NCI-H146 treated with DMSO at 0.1 percent for 48 hours (cell line): ENCODE results near the gene MEIOSIN.
"Not testable (repeated sequence)": the region's sequence is repeated elsewhere in the genome, so short reads cannot be mapped to it uniquely, and the experiment has no call there.

Experiments used
- DNase-seq: peaks from one replicate; lab custom pipeline; 2025; ENCODE audit not compliant: unreplicated experiment; lab: John Stamatoyannopoulos, UW

Gene MEIOSIN

GRCh38 chr19:45733160-45733810, at the start of gene MEIOSIN:
Gene MEIOSIN, plus strand, starts transcription at chr19:45733439. Its CDS starts 1,938 bp downstream, at chr19:45735377.
- no peak for DNase-seq

GRCh38 chr19:45685045-45685444, 48.2 kb upstream of the MEIOSIN start:
- DNase-seq = not testable (repeated sequence)

- no peak for DNase-seq
Observed at GRCh38 chr19:45687599-45687998, 45.6 kb upstream of the MEIOSIN start.

GRCh38 chr19:45691516-45692186, 41.6 kb upstream of the MEIOSIN start, which contains the start of gene SNRPD2:
Gene SNRPD2, minus strand, starts transcription at chr19:45691953. Its CDS starts 65 bp downstream, at chr19:45691888.
- peak; percentile 97 for DNase-seq

- DNase-seq = peak; percentile 100
Observed at GRCh38 chr19:45692187-45693105, 40.8 kb upstream of the MEIOSIN start, which contains the start of gene QPCTL. Gene QPCTL, plus strand, starts transcription at chr19:45692666. Its CDS starts 38 bp downstream, at chr19:45692704.

- DNase-seq = peak; percentile 57
Observed at GRCh38 chr19:45693106-45693788, 40.0 kb upstream of the MEIOSIN start.

GRCh38 chr19:45701676-45702075, 31.6 kb upstream of the MEIOSIN start:
- no peak for DNase-seq

- no peak for DNase-seq
Observed at GRCh38 chr19:45705115-45705514, 28.1 kb upstream of the MEIOSIN start.

GRCh38 chr19:45705710-45706415, 27.4 kb upstream of the MEIOSIN start:
- no peak for DNase-seq

GRCh38 chr19:45710356-45711130, 22.7 kb upstream of the MEIOSIN start:
- DNase-seq = no peak

GRCh38 chr19:45711851-45712698, 21.2 kb upstream of the MEIOSIN start:
- DNase-seq = no peak

- DNase-seq = no peak
Observed at GRCh38 chr19:45712699-45713067, 20.6 kb upstream of the MEIOSIN start.

- no peak for DNase-seq
Observed at GRCh38 chr19:45713141-45713540, 20.1 kb upstream of the MEIOSIN start.

GRCh38 chr19:45715139-45715538, 18.1 kb upstream of the MEIOSIN start:
- DNase-seq = no peak

GRCh38 chr19:45716359-45717130, 16.7 kb upstream of the MEIOSIN start:
- peak; percentile 32 for DNase-seq

- DNase-seq = peak; percentile 99
Observed at GRCh38 chr19:45717131-45717982, 15.9 kb upstream of the MEIOSIN start.
